Neural cell (in vitro differentiated cells): ENCODE results near the gene NFAM1. TPM values are rescaled to one million over a fixed set of nuclear protein-coding genes. Genes with fewer than 3 reads are reported as not detected.

ENCODE experiments used
- H2AFZ ChIP-seq: fragments of 200-600, 300-800 bp; sonication (generic), shearing (Covaris generic); 2 replicates; pipeline ENCODE4 v1.6.0; 2014; ENCODE audit warnings: low read depth, mild to moderate bottlenecking, antibody characterized with exemption, low read length, moderate library complexity
- H3F3A ChIP-seq: fragments of 200-600 bp; shearing (Covaris generic); 2 replicates; pipeline ENCODE4 v1.6.1; 2016; ENCODE audit warnings: mild to moderate bottlenecking, moderate library complexity, mixed read lengths, antibody characterized with exemption, low read length; ENCODE audit not compliant: insufficient read depth, poor library complexity, severe bottlenecking
- H3K27ac ChIP-seq: fragments of 200-600, 300-800 bp; sonication (generic), shearing (Covaris generic); 2 replicates; pipeline ENCODE4 v1.5.1; 2014; ENCODE audit warnings: mild to moderate bottlenecking, low read length, moderate library complexity
- H3K27me3 ChIP-seq: fragments of 300-800, 200-600 bp; sonication (generic), shearing (Covaris generic); 2 replicates; pipeline ENCODE4 v1.6.0; 2014; ENCODE audit warnings: mild to moderate bottlenecking, low read depth, low read length, moderate library complexity; ENCODE audit not compliant: insufficient read depth
- H3K36me3 ChIP-seq: fragments of 300-800, 200-600 bp; sonication (generic), shearing (Covaris generic); 2 replicates; pipeline ENCODE4 v1.5.1; 2014; ENCODE audit warnings: mild to moderate bottlenecking, antibody characterized with exemption, low read length, moderate library complexity; ENCODE audit not compliant: insufficient read depth
- H3K4me2 ChIP-seq: fragments of 300-800, 200-600 bp; sonication (generic), shearing (Covaris generic); 2 replicates; pipeline ENCODE4 v1.6.0; 2014; ENCODE audit warnings: mild to moderate bottlenecking, low read length
- H3K4me3 ChIP-seq: fragments of 300-800, 200-600 bp; sonication (generic), shearing (Covaris generic); 2 replicates; pipeline ENCODE4 v1.5.1; 2014; ENCODE audit warnings: mild to moderate bottlenecking, low read length, moderate library complexity
- H3K79me2 ChIP-seq: fragments of 200-600 bp; shearing (Covaris generic); replicated peaks from 2 replicates; pipeline ENCODE4 v1.6.0; 2014; ENCODE audit warnings: mild to moderate bottlenecking, low read length, moderate library complexity; ENCODE audit not compliant: insufficient read depth
- H3K9ac ChIP-seq: fragments of 300-800, 200-600 bp; sonication (generic), shearing (Covaris generic); 2 replicates; pipeline ENCODE4 v1.6.1; 2016; ENCODE audit warnings: mild to moderate bottlenecking, low read length, mixed read lengths
- H3K9me2 ChIP-seq: fragments of 200-600 bp; shearing (Covaris generic); 2 replicates; pipeline ENCODE4 v1.6.1; 2016; ENCODE audit warnings: mild to moderate bottlenecking, low read length, mixed read lengths; ENCODE audit not compliant: insufficient read depth
- H3K9me3 ChIP-seq: fragments of 200-600, 300-800 bp; sonication (generic), shearing (Covaris generic); 2 replicates; pipeline ENCODE4 v1.6.1; 2016; ENCODE audit warnings: mild to moderate bottlenecking, mixed run types, low read length, moderate library complexity, mixed read lengths
- H4K20me1 ChIP-seq: fragments of 200-600 bp; shearing (Covaris generic); 2 replicates; pipeline ENCODE4 v1.6.1; 2016; ENCODE audit warnings: mild to moderate bottlenecking, mixed run types; ENCODE audit not compliant: insufficient read depth
- CTCF ChIP-seq: fragments of 450-650 bp; IDR thresholded peaks from 2 replicates; pipeline ENCODE4 v1.5.1; 2014; ENCODE audit warnings: antibody characterized with exemption, mild to moderate bottlenecking, moderate library complexity; ENCODE audit not compliant: poor library complexity, severe bottlenecking
- EP300 ChIP-seq: fragments of 450-650 bp; conservative IDR thresholded peaks from 2 replicates; pipeline ENCODE4 v1.6.1; 2014; ENCODE audit warnings: antibody characterized with exemption, mild to moderate bottlenecking, moderate library complexity; ENCODE audit not compliant: poor library complexity, severe bottlenecking
- EZH2 ChIP-seq: fragments of 200-600, 300-800 bp; shearing (Covaris generic), sonication (generic); IDR thresholded peaks from 2 replicates; pipeline ENCODE4 v1.6.1; 2014; ENCODE audit warnings: antibody characterized with exemption, low read length, borderline replicate concordance, mild to moderate bottlenecking; ENCODE audit not compliant: insufficient read depth, poor library complexity, severe bottlenecking
- MXI1 ChIP-seq: fragments of 450-650 bp; conservative IDR thresholded peaks from 2 replicates; pipeline ENCODE4 v1.6.1; 2014; ENCODE audit warnings: antibody characterized with exemption, mild to moderate bottlenecking; ENCODE audit not compliant: poor library complexity, severe bottlenecking
- POLR2AphosphoS5 ChIP-seq: IDR thresholded peaks from 2 replicates; pipeline ENCODE4 v1.6.1; 2012
- RAD21 ChIP-seq: fragments of 450-650 bp; conservative IDR thresholded peaks from 2 replicates; pipeline ENCODE4 v1.6.1; 2014; ENCODE audit warnings: antibody characterized with exemption, mild to moderate bottlenecking, moderate library complexity
- REST ChIP-seq: IDR thresholded peaks from 2 replicates; pipeline ENCODE4 v1.6.1; 2012; ENCODE audit warnings: borderline replicate concordance
- SMC3 ChIP-seq: fragments of 450-650 bp; conservative IDR thresholded peaks from 2 replicates; pipeline ENCODE4 v1.6.1; 2014; ENCODE audit warnings: antibody characterized with exemption, mild to moderate bottlenecking, moderate library complexity; ENCODE audit not compliant: poor library complexity
- TAF1 ChIP-seq: IDR thresholded peaks from 2 replicates; pipeline ENCODE4 v1.6.1; 2012; ENCODE audit warnings: low read depth
- polyA plus RNA-seq: library from polyadenylated mRNA; depleted of rRNA; stranded (reverse); fragments of >200 nt; gene quantifications from 2 replicates; pipeline ENCODE4 v1.2.3, GENCODE V29; 2014

NFAM1 gene
- polyA plus RNA-seq, 1 donor from 2014 or later = 0.05 TPM

- H3K9me3 ChIP-seq = no peaks in the 10 kb centered on the region
- H4K20me1 ChIP-seq = no peaks in the 10 kb centered on the region
- H3K9ac ChIP-seq = peak overlapping the region; percentile 38
- no peaks in the 10 kb centered on the region for H3F3A ChIP-seq
- H3K9me2 ChIP-seq = no peaks in the 10 kb centered on the region
- no peak for TF ChIP-seq EP300
- TF ChIP-seq SMC3 = peak; percentile 28
- no peak overlapping the region for H2AFZ ChIP-seq
- H3K4me2 ChIP-seq = no peak overlapping the region
- H3K79me2 ChIP-seq = peaks cover 22% of the 10 kb centered on the region
- peak overlapping the region; percentile 48 for H3K27ac ChIP-seq
- H3K36me3 ChIP-seq = no peaks in the 10 kb centered on the region
- H3K27me3 ChIP-seq = peaks cover 4% of the 10 kb centered on the region
- peak overlapping the region; percentile 14 for H3K4me3 ChIP-seq
These were observed 61.1 kb downstream of the NFAM1 start for GRCh38 chr22:42371099-42371498.

- Histone ChIP-seq H3F3A (no peaks in the 10 kb centered on the region), H3K4me2 (peak overlapping the region; percentile 48), H3K79me2 (peaks cover 29% of the 10 kb centered on the region), H3K4me3 (peak overlapping the region; percentile 92), H3K27ac (peak overlapping the region; percentile 71), H4K20me1 (no peaks in the 10 kb centered on the region), H3K9me2 (no peaks in the 10 kb centered on the region), H3K36me3 (no peaks in the 10 kb centered on the region), H3K9ac (peak overlapping the region; percentile 78), H3K27me3 (peaks cover 4% of the 10 kb centered on the region), H3K9me3 (no peaks in the 10 kb centered on the region), H2AFZ (peak overlapping the region; percentile 14)
- TF ChIP-seq RAD21 (no peak), CTCF (no peak), TAF1 (no peak), EP300 (no peak), MXI1 (no peak), EZH2 (no peak), SMC3 (no peak), POLR2AphosphoS5 (peak; percentile 39), REST (no peak)
These were observed 62.8 kb downstream of the NFAM1 start for GRCh38 chr22:42369250-42370041.
